HG02884 (cell line): Measurements from ENCODE around the gene LRFN5.
"Not testable (repeated sequence)": the region's sequence is repeated elsewhere in the genome, so short reads cannot be mapped to it uniquely, and the experiment has no call there.

ENCODE experiments used
- ATAC-seq: cut with Tn5 transposase; IDR thresholded peaks from one replicate; pipeline ENCODE4 v1.9.1; 2021; ENCODE audit warnings: mild to moderate bottlenecking, moderate library complexity; ENCODE audit not compliant: unreplicated experiment

The LRFN5 gene

DNA sequence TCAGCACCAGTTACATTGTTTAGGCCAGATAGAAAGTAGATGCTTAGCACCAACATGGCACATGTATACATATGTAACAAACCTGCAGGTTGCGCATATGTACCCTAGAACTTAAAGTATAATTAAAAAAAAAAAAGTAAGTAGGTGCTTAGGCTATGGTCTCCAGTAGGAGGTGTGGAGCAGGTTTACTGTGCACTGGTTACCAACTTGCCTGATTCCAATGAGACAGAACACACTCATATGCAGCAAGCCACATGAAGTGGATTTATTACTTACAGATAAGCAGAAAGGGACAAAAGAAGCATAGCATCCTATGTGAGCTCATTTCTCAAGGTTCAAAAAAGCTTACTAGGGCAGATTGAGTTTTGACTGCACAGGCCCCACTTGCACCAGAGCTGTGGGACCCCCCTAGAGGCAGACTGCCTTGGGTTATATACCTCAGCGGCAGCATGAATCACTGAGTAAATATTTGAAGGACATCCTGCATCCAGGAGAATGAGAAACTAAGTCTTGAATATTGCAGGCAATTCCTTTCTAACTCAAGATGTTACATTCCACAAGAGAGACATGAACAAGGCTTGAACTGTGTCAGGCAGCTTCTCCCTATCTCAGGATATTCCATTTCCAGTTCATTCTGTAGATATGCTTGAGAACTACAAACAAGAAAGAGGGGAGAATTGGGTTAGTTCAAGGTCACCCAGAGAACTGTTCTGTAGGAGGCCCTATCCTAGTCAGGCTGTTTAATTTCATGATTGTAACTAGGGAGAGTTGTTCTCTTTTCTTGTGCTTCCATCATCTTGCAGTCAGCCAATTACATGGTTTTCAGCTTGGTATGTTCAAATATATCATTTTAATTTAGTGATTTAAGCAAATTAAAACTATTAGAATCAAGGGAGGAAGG is 30.1 kb downstream of the LRFN5 start:
- ATAC-seq = no peak

DNA sequence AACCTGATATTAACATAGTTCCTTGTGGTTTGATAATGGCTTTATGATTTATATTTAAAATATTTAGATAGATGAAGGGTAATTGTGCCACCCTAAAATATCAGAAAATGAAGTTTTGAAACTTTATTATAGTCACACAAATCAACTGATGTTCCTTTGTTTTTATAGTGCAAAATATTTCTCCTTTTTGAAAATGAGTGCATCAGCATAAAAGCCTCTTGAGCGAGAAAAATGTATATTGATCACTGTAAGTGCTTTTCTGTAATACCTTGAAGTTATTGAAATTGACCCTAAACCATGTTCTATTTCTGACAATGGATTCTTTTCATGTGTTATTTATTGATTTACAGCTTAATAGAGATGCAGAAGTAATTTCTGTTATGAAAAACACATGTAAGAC is 35.0 kb downstream of the LRFN5 start:
- ATAC-seq = no peak

DNA sequence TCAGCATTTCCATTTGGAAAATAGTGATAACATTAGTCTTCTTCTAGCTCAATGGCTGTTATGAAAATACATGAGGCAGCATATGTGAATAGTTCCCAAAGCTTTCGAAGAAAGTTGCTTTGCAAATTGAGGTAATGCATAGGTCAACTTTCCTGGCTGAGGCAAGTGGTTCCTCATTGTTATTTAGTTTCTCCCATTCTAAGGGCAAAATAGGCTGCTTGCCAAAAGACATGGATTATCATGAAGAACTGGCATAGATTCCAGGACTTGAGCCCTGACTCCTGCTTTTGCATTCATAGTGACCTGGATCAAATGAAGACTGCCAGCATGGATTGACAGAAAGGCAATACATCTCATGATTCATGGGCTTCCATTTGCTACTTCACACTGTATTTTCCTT is 35.7 kb downstream of the LRFN5 start:
- ATAC-seq = no peak

DNA sequence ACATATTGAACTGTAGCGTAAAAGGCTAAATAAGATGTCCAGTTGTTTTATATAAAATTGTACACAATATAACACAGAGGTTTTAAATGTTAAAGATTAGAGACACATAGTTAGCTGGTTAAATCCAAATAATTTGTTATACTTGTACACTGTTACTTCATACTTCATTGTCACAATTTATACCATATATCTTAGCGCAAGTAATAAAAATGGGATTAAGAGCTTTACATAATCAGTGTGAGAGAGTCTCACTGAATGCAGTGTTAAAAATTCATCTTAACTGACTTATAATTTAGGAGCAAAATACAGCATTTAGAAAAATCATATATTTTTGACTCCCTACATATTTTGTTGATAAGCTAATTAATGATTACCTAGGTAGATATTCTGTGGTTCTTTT is 36.1 kb downstream of the LRFN5 start:
- no peak for ATAC-seq

DNA sequence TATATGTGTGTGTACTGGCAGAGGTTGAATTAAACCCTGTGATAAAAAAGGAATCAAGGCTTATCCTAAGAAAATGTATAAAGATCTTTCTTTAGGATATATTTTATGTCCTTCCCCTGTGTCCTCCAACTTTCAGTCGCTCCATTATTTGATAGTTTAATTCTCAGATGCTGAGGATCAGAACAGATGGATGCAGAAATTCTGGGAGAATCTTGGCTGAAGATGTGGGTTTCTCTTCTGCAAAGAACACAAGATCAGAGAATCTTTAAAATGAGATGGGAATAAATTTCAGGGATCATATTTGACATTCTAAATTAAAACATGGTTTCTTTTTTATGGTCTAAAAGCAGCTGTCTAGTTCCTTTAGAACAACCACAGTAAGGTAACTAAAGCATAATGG is 37.9 kb downstream of the LRFN5 start:
- ATAC-seq = no peak

DNA sequence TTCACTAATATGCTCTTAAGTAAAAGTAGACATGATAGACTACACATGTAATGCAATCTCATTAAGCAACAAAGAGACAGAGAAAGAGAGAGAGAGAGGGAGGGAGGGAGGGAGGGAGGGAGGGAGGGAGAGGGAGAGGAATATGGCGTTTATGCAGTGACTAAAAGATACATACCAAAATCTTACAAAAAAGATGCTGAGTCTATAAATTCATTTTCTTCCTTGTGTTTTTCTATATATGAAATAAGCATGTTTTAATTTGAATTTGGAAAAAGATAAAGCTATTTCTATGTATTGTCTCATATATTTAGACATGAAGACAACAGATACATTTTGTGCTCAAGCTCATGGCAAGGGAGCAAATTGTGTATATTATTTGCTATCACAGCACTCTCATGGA is 44.1 kb downstream of the LRFN5 start:
- ATAC-seq = no peak

DNA sequence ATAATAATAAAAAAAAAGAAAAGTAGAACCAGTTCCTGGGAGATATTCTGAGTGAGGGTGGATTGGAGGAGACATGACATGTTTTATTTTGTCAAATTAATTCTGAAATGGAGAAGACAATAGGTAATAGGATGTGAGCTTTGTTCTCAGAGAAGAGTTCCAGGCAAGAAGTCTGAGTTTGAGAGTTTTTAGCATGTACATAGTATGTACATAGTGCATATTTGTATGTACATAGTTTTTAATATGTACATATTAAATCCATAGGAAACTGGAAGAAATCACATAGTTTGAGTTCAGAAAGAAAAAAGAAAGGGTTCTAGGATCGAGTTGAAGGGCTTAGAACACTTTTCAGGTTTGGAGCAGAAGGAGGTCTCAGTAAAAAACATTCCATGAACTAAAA is 47.5 kb downstream of the LRFN5 start:
- no peak for ATAC-seq

DNA sequence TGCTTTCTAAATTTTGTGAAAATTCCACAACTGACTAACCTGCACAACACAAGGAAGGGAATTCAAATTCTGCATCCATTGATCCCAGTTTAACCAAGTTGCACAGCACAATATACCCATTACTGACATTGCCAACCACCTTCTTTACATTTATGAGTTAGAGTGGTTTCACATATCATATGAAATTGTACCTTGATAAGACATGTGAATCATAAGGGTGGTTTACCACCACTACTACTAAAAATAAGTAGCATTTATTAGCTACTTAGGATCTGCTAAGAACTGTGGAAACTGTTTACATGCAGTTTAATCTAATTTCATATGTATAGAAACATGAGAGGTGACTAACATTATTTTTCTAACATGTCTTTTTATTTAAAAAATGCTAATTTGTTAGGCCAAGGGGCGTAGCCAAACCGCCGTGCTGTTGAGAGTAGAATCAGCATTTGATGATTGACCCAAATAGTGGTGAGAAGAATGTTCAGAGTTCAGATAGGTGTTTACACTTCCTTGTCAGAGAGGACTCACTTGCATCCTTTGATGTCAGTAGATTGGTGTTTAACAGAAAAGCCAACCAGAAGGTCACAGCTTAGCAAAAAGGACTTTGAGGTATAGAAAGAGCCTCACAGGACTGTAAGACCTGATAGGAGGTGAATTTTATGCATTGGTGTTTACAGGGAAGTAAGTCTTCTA is 56.2 kb downstream of the LRFN5 start:
- no peak for ATAC-seq

DNA sequence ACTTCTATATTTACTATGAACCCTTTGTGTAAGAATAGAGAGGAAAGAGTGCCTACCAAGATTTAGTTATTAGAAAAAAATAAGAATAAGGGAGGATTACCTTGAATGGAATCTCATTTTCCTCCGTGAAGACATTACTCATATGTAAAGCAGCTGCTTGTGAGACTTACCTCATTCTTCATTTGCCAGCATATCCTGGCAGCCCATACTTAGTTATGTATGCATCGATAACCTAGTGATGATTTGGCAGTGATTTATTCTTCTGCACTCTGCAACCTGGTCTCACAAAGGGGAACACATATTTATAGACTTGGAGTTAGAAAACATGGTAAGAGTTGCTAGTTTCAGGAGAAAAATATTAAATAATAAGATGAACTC is 56.8 kb downstream of the LRFN5 start:
- no peak for ATAC-seq

DNA sequence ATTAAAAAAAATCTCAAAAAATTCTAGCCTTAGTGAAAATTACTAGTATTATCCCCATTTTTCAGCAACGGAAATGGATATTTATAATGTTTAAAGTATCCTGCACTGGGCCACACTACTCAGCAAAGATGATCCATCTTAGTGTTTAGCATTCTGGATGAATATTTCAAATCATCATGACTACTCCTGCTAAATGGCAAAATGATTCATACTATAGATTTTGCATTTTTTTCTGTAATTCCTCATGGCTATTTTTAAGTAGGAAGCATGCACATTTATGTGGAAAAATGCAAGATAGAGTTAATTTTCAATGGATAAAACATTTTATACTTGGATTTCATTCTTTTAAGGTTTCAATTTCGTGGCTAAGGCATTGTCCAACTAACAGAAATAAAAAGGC is 59.6 kb downstream of the LRFN5 start:
- ATAC-seq = no peak

DNA sequence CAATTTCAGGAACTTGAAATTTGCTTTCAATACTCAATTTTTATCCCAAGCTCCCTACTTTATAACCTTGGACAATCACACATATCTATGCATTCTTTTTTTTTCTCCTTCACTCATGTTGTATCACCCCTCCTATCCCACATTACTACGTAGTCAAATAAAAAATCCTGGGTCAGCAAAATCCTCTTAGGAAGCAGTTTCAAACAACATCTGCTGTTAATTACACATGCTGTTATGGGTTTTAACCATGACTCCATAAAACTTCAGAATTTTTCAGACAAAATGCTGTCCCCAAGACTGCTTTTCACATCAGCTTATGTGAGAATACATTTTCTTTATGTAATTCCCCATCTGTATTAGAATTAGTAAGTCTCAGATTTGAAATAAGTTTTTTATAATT is 61.7 kb downstream of the LRFN5 start:
- no peak for ATAC-seq

DNA sequence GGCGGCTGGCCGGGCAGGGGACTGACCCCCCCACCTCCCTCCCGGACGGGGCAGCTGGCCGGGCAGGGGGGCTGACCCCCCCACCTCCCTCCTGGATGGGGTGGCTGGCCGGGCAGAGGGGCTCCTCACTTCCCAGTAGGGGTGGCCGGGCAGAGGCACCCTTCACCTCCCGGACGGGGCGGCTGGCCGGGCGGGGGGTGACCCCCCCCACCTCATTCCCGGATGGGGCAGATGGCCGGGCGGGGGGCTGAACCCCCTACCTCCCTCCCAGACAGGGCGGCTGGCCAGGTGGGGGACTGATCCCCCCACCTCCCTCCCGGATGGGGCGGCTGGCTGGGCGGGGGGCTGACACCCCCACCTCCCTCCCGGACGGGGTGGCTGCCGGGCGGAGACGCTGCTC is 66.9 kb downstream of the LRFN5 start:
- not testable (repeated sequence) for ATAC-seq

DNA sequence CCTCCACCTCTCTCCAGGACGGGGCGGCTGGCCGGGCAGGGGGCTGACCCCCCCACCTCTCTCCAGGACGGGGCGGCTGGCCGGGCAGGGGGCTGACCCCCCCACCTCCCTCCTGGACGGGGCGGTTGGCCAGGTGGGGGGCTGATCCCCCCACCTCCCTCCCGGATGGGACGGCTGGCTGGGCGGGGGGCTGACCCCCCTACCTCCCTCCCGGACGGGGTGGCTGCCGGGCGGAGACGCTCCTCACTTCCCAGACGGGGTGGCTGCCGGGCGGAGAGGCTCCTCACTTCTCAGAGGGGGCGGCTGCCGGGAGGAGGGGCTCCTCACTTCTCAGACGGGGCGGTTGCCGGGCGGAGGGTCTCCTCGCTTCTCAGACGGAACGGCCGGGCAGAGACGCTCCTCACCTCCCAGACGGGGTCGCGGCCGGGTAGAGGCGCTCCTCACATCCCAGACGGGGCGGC is 67.9 kb downstream of the LRFN5 start:
- ATAC-seq = not testable (repeated sequence)

DNA sequence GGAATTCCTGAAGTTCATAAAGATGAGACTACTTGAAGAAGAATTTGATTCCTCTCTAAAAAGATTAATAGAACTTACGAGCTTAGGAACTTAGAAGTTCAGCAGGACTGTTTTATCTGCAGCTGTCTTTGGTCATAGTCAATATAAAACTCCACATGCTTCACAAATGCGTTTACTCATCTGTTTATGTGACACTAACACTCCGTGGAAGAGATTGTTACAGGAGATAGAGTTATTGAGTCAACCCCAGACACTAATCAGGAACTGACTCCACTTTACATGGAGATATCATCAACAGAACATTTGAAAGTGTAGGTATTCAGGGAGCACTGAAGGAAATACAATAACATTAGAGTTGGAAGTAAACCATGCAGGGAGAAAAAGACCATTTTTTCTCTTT is 92.8 kb downstream of the LRFN5 start:
- ATAC-seq = no peak

DNA sequence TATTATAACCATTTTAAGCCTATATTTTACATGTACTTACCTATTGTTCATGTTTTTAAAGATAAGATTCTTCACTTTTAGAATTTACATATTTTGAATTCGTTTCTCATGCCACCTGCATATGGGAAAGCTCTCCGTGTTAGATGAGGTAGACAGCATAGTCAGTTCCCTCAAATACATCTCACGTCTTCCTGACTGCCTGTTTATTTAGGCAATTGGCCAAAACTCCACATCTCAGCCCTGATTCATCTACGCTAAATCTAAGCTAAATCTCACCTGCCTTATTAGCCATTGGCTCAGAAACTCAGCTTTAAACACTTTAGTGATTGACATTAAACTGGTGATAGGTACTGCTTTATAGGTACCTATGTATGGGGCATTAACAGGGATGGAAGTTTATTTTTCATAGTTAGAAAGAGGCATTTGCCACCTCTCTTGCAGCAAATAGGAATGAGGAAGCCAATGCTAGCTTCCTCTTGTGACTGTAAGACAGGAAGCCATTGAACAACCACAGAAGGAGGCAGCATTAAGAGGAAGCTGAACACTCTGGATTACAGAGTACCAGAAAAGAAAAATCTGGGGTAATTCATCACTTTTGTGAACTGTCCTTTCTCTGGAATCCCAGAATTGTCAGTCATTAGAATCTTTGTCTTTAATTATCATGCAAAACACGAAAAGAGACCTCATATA is 111.9 kb downstream of the LRFN5 start:
- ATAC-seq = no peak

DNA sequence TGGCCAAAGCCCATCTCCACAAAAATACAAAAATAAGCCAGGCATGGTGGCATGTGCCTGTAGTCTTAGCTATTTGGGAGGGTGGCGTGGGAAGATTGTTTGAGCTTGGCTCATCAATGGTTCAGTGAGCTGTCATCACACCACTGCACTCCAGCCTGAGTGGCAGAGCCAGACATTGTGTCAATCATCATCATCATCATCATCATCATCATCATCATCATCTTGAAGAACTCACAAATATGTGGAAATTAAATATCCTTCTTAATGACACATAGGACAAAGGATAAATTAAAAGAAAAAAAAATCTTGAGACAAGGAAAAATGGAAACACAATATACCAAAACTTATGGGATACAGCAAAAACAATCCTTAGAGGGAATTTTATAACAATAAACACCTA is 132.5 kb downstream of the LRFN5 start:
- no peak for ATAC-seq

DNA sequence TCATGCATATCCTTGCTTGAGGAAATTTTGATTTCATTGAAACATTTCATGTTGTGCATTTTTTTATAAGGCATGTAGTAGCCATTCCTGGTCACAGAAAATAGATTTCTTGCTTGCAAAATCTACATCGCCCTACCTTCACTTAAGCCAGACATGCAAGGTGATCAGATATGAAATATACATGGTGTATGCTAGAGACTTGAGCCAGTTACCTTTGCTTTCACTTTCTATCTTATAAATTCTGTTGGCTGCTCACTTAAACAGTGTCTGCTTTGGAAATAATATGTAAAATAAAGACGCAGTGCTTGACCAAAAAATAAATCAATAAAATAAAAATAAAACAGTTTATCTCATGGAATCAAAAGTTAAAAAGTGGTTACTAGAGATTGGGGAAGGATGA is 136.5 kb downstream of the LRFN5 start:
- ATAC-seq = no peak

DNA sequence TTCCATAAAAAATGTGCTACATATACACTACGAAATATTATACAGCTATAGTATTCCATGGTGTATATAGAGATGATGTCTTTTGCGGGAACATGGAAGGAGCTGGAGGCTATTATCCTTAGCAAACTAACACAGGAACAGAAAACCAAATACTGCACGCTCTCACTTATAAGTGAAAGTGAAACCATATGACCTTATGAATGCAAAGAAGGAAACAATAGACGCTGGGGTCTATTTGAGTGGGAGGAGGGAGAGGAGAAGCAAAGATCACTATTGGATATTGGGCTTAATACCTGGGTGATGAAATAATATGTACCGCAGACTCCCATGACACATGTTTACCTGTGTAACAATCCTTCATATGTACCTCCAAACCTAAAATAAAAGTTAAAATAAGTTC is 142.8 kb downstream of the LRFN5 start:
- peak; percentile 89 for ATAC-seq

DNA sequence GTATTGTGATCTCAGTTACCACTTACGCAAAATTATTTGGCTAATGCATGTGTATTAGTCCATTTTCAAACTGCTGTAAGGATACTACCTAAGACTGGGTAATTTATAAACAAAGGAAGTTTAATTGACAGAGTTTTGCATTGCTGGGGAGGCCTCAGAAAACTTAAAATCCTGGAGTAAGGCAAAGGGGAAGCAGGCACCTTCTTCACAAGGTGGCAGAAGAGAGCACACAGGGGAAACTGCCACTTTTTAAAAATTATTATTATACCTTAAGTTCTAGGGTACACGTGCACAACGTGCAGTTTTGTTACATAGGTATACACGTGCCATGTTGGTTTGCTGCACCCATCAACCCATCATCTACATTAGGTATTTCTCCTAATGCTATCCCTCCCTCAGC is 143.9 kb downstream of the LRFN5 start:
- ATAC-seq = not testable (repeated sequence)

DNA sequence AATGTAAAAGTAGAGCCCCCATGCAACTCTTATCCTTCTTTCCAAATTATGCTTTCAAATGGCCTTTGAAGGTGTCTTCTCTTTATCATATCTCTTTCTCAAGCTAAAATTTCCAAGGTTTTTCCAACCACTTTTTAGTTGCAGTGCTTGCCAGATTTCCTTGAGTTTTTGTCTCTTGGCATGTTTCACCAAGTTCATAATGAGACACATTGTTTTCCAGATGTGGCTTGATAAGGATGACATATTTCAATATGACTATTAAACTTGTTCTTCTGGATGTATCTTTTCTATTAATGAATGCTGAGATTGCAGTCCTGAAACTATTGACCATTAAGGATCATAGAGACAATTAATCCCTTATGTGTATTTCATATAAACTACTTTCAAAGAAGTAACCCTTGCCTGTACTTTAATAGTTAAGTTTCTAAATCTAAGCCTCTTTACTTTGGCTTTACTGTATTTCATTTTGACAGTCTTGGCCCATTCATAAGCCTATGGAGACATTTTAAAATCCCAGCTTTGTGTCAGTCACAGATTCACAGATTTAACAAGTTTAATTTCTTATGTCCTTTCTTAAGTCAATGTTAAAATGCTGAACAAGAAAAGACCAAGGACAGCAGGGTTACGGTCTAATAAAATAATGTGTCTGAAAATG is 151.5 kb downstream of the LRFN5 start:
- ATAC-seq = no peak

DNA sequence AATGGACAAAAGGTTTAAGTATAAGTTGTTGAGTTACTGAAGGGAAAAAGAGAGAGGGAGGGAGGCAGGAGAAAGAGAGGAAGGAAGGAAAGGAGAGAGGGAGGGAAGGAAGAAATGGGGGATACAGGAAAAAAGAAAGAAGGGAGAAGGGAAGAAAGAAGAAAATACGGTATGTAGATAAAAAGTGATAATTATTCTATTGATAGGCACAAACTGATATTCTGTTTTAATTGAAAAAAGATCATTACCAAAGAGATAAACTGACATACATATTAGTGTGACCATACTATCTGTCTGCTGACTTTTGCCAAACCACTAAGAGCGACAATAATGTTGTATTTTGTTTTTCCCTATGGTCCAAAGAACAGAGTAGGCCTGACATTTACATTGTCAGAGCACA is 154.5 kb downstream of the LRFN5 start:
- ATAC-seq = no peak
